Cardiac fibroblast (primary cell): ENCODE measurements around the gene ST3GAL3.

Experiments used
- DNase-seq, 2 donors: peaks; one replicate each; pipeline versions ENCODE4 v3.0.0 to v3.0.0-alpha.2; 2010; ENCODE audit warnings: low read depth in 2 of 2
- H3K4me3 ChIP-seq, 2 donors: replicated peaks in 1 of 2; 1 replicate in 1 of 2; 2 replicates in 1 of 2; pipeline ENCODE4 v1.5.1; 2011; ENCODE audit warnings: low read depth in 2 of 2, low read length in 2 of 2, mild to moderate bottlenecking in 2 of 2, moderate library complexity in 1 of 2
- TF ChIP-seq, protein P1 (sequence below): IDR thresholded peaks from one replicate; pipeline ENCODE4 v1.5.1; 2011; ENCODE audit warnings: low read depth, mild to moderate bottlenecking, low read length, inconsistent platforms

The ST3GAL3 gene

DNA sequence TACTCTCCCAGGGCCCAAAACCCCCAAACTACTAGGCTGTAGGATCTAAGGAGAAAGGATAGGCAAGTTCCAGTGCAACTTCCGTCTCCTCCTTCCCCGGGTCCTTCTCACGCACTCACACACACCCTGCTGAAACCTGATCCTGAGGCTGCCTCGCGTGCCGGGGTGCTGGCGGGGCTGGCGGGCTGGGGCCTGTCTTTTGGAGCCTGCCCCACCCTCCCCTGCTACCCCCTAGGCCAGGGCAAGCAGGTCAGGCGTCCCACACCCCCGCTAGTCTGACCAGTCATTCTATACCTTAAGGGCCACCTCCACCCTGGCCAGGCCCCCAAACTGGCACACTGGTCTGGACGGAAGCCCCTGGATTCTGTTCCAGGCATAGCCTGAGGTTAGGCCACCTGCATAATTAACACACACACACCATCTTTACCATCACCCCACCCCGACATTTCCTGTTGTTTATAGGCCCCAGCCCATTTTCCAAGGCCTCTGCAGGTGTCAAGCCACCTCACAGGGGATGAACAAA, 178.0 kb downstream of the ST3GAL3 start:
- no peak overlapping the region for H3K4me3 ChIP-seq
- DNase-seq: no peak
- TF ChIP-seq, protein P1, sequence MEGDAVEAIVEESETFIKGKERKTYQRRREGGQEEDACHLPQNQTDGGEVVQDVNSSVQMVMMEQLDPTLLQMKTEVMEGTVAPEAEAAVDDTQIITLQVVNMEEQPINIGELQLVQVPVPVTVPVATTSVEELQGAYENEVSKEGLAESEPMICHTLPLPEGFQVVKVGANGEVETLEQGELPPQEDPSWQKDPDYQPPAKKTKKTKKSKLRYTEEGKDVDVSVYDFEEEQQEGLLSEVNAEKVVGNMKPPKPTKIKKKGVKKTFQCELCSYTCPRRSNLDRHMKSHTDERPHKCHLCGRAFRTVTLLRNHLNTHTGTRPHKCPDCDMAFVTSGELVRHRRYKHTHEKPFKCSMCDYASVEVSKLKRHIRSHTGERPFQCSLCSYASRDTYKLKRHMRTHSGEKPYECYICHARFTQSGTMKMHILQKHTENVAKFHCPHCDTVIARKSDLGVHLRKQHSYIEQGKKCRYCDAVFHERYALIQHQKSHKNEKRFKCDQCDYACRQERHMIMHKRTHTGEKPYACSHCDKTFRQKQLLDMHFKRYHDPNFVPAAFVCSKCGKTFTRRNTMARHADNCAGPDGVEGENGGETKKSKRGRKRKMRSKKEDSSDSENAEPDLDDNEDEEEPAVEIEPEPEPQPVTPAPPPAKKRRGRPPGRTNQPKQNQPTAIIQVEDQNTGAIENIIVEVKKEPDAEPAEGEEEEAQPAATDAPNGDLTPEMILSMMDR: no peak

DNA sequence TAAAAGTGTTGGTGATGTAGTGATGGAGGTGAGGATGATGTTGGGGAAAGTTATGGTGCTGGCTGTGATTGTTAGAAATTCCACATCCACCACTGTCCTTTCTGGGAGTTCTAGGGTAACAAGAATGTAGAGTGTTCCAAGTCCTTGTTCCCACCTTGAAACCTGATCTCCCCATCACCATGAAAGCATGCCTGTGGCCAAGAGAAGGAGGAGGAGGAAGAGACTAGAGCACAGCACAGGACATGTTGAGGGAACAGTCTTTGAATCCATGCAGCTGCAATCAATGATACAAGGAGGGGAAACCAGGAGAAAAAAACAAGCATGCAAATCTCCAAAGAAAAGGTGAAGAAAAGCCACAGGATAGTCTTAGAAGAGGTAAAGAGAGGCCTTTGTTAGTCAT, 180.4 kb downstream of the ST3GAL3 start:
- TF ChIP-seq, protein P1: no peak
- H3K4me3 ChIP-seq: no peak overlapping the region
- no peak for DNase-seq

DNA sequence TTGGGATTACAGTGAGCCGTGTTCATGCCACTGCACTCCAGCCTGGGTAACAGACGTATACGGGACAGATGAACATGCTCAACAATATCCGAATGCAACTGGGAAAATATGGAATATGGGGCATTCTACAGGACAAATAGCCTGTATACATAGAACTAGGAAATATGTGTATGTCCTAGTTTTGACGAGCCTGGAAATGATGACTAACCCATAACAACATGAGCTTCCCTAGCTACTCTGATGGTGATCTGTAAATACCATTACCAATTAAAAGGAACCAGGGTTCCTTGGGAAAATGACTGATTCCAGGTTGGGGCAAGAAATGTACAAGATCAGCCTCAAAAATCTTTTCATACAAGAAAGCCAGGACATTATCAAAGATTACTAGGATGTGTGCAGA, 183.5 kb downstream of the ST3GAL3 start:
- DNase-seq: peak in 1 of 2 donors; percentile 29
- no peak overlapping the region for H3K4me3 ChIP-seq
- TF ChIP-seq, protein P1: no peak

DNA sequence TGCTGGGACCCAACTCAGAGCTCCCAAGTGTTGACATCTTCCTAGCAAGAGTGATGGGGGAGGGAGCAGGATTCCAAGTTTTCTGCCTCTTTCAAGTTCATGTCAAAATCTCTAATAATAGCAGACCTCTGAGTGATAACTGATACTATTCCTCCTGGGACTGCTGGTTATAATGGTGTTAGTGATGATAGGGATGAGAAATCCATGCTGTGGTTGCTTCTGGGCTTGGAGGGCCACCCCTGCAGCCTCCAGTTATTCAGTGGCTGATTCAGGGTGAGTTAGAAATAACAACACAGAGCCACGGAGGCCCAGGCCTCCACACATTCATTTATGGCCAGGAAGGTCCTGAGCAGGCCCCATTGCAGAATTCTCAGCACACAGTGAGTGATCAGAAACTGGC, 185.7 kb downstream of the ST3GAL3 start:
- TF ChIP-seq, protein P1: no peak
- DNase-seq: peak; percentile 22 to 38
- H3K4me3 ChIP-seq: no peak overlapping the region

DNA sequence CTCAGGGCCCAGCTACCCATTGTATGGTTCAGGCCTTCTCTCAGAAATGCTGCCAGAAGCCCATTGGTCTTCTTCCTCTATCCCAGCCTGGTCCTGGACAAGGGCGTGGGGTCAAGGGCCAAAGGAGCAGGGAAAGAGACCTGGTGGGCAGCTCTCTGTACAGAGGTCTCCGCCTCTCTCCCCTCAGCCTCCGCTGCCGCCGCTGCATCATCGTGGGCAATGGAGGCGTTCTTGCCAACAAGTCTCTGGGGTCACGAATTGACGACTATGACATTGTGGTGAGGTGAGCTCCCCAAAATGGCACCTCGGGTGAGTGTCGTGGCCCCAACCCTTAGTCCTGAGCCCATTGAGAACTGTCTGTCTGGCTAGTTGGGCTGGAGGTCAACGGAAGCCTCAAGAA, 191.6 kb downstream of the ST3GAL3 start:
- no peak overlapping the region for H3K4me3 ChIP-seq
- no peak for DNase-seq
- TF ChIP-seq, protein P1: no peak

DNA sequence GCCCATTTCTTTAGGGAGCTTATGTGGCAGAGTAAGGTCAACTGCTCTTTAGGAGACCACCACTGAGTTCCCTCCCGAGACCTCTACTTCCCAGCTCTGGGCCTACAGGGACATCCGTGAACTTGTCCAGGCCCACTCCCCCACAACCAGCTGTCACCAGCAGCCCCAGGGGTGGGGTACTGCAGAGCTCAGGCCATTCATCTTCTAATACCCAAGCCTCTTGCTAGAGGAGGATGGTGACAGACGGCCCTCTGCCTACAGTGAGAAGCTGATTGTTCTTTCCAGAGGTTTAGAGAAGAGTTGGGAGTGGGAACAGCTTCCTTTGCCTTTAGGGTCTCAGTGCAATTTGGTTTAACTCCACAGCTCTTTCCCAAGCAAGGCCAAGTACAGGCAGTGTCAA, 193.1 kb downstream of the ST3GAL3 start:
- H3K4me3 ChIP-seq: no peak overlapping the region
- DNase-seq: no peak
- TF ChIP-seq, protein P1: no peak
